Mesenchymal stem cell (in vitro differentiated cells and primary cell): ENCODE results near the gene AFG1L.

Experiments
- DNase-seq: peaks from one replicate; pipeline ENCODE4 v3.0.0-alpha.2; 2013
- H2AFZ ChIP-seq: one replicate; pipeline ENCODE4 v1.6.1; 2013; ENCODE audit warnings: low read depth, mild to moderate bottlenecking, control low read depth, inconsistent platforms, low read length, moderate library complexity
- H2AK5ac ChIP-seq: 2 replicates; pipeline ENCODE4 v1.6.1; 2013; ENCODE audit warnings: low read length, moderate library complexity, mild to moderate bottlenecking, inconsistent platforms; ENCODE audit not compliant: severe bottlenecking
- H2BK120ac ChIP-seq: one replicate; pipeline ENCODE4 v1.6.1; 2013; ENCODE audit warnings: low read depth, mild to moderate bottlenecking, inconsistent platforms, low read length, moderate library complexity
- H2BK12ac ChIP-seq, 2 experiments: one replicate each; pipeline ENCODE4 v1.6.1; 2013; ENCODE audit warnings: inconsistent platforms in 2 of 2, low read length in 2 of 2, mild to moderate bottlenecking in 2 of 2, moderate library complexity in 2 of 2, control low read depth in 1 of 2
- H2BK15ac ChIP-seq: one replicate; pipeline ENCODE4 v1.6.1; 2013; ENCODE audit warnings: mild to moderate bottlenecking, low read depth, inconsistent platforms; ENCODE audit not compliant: poor library complexity, severe bottlenecking
- H2BK5ac ChIP-seq: 2 replicates; pipeline ENCODE4 v1.6.1; 2013; ENCODE audit warnings: low read depth, mild to moderate bottlenecking, low read length, control low read depth, inconsistent platforms; ENCODE audit not compliant: poor library complexity, severe bottlenecking
- H3K14ac ChIP-seq, 2 experiments: one replicate each; pipeline ENCODE4 v1.6.1; 2013; ENCODE audit warnings: inconsistent platforms in 2 of 2, low read length in 2 of 2, control low read depth in 1 of 2, mild to moderate bottlenecking in 1 of 2, moderate library complexity in 1 of 2
- H3K18ac ChIP-seq, 2 experiments: one replicate each; pipeline ENCODE4 v1.6.1; 2013; ENCODE audit warnings: inconsistent platforms in 2 of 2, low read length in 2 of 2, control low read depth in 1 of 2, low read depth in 1 of 2, mild to moderate bottlenecking in 1 of 2
- H3K23ac ChIP-seq, 2 experiments: one replicate each; pipeline ENCODE4 v1.6.1; 2013; ENCODE audit warnings: inconsistent platforms in 2 of 2, low read length in 2 of 2, mild to moderate bottlenecking in 2 of 2, moderate library complexity in 2 of 2, control low read depth in 1 of 2
- H3K27ac ChIP-seq: 2 replicates; pipeline ENCODE4 v1.5.1; 2013; ENCODE audit warnings: mild to moderate bottlenecking, moderate library complexity, low read length, control low read depth, inconsistent platforms; ENCODE audit not compliant: poor library complexity, severe bottlenecking
- H3K27me3 ChIP-seq, 2 experiments: 2 replicates each; pipeline versions ENCODE4 v1.6.1 to v1.7.0; 2013; ENCODE audit warnings: low read length in 2 of 2, mild to moderate bottlenecking in 2 of 2, moderate library complexity in 2 of 2, control low read depth in 1 of 2, inconsistent platforms in 1 of 2; ENCODE audit not compliant: control insufficient read depth in 1 of 2, insufficient read depth in 1 of 2
- H3K36me3 ChIP-seq, 2 experiments: 2 replicates each; pipeline versions ENCODE4 v1.6.1 to v1.7.0; 2013; ENCODE audit warnings: low read length in 2 of 2, control low read depth in 1 of 2, inconsistent platforms in 1 of 2, low read depth in 1 of 2, mild to moderate bottlenecking in 1 of 2; ENCODE audit not compliant: insufficient read depth in 2 of 2, control insufficient read depth in 1 of 2
- H3K4ac ChIP-seq, 2 experiments: one replicate each; pipeline ENCODE4 v1.6.1; 2013; ENCODE audit warnings: inconsistent platforms in 2 of 2, low read length in 2 of 2, mild to moderate bottlenecking in 2 of 2, moderate library complexity in 2 of 2, control low read depth in 1 of 2, low read depth in 1 of 2
- H3K4me1 ChIP-seq: 2 replicates; pipeline ENCODE4 v1.6.1; 2013; ENCODE audit warnings: low read depth, low read length, control low read depth; ENCODE audit not compliant: control insufficient read depth, insufficient read depth
- H3K4me2 ChIP-seq: 2 replicates; pipeline ENCODE4 v1.6.1; 2013; ENCODE audit warnings: low read length, mild to moderate bottlenecking, inconsistent platforms; ENCODE audit not compliant: poor library complexity, severe bottlenecking
- H3K4me3 ChIP-seq, 2 experiments: 2 replicates each; pipeline versions ENCODE4 v1.5.1 to v1.7.0; 2013; ENCODE audit warnings: low read length in 2 of 2, mild to moderate bottlenecking in 2 of 2, control low read depth in 1 of 2, low read depth in 1 of 2; ENCODE audit not compliant: insufficient read depth in 1 of 2
- H3K79me1 ChIP-seq: replicated peaks from 2 replicates; pipeline ENCODE4 v1.6.1; 2013; ENCODE audit warnings: mild to moderate bottlenecking, control low read depth, low read length, inconsistent platforms; ENCODE audit not compliant: poor library complexity, severe bottlenecking
- H3K9ac ChIP-seq: 2 replicates; pipeline ENCODE4 v1.7.0; 2013; ENCODE audit warnings: mild to moderate bottlenecking, low read length, moderate library complexity
- H3K9me3 ChIP-seq: 2 replicates; pipeline ENCODE4 v1.7.0; 2013; ENCODE audit warnings: mild to moderate bottlenecking, low read length; ENCODE audit not compliant: control insufficient read depth
- H4K8ac ChIP-seq: one replicate; pipeline ENCODE4 v1.6.1; 2013; ENCODE audit warnings: inconsistent platforms, mild to moderate bottlenecking, low read length, moderate library complexity
- H4K91ac ChIP-seq: one replicate; pipeline ENCODE4 v1.6.1; 2013; ENCODE audit warnings: mild to moderate bottlenecking, low read length, inconsistent platforms
- WGBS: methylation state at CpG from one replicate; pipeline ENCODE4 v1.1.7; 2013; ENCODE audit warnings: mixed read lengths; 5-methylcytosine and 5-hydroxymethylcytosine counted together

Gene AFG1L

DNA sequence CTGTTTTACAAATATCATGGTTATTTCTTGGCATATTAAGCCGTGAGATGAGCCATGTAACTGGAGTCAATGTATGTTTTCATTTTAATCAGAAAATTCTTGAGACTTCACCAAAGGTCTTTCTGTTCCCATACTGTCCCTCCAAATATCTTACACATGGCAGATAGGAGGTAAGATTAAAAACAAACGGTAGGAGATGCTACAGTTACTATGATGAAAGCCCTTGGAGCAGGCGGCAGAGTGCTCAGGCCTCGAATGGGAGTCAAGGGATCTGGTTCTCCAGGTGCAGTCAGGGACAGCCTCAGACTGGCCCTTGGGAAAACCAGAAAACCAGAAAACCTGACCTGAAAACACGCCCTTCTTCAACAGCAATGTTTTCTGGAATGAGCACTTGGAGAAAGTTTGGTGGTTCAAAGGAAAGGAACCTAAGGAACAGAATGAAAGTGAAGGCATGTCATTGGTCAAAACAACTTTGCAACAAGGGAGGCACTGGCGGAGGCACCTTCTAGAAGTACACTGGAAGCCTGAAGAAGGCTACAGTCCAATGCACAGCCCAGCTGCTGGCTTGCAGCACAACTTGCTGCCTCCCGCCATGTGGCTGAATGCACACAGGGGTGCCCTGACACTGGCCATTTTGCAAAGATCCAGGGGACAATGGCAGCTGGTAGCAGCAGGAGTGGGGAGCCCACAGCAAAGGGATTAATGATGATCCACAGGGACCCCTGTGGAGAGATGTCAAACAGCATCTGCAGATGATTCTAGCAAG lies 248.5 kb downstream of the AFG1L start:
- Histone ChIP-seq H3K23ac (no peak overlapping the region), H3K9ac (no peak overlapping the region), H4K91ac (no peak overlapping the region), H3K18ac (no peak overlapping the region), H2AFZ (no peak overlapping the region), H3K4me2 (no peak overlapping the region), H3K36me3 (no peaks in the 10 kb centered on the region), H3K4me3 (no peak overlapping the region), H2BK12ac (no peak overlapping the region), H3K4ac (no peak overlapping the region), H2BK5ac (no peak overlapping the region), H3K79me1 (no peaks in the 10 kb centered on the region), H3K4me1 (no peaks in the 10 kb centered on the region), H2AK5ac (no peak overlapping the region), H3K9me3 (peaks cover 5% of the 10 kb centered on the region), H3K27ac (no peak overlapping the region), H2BK120ac (no peak overlapping the region), H3K14ac (no peak overlapping the region), H3K27me3 (no peaks in the 10 kb centered on the region), H2BK15ac (no peak overlapping the region), H4K8ac (no peak overlapping the region)
- WGBS = 87% methylated on average over 6 of the region's 7 CpGs
- DNase-seq = no peak

DNA sequence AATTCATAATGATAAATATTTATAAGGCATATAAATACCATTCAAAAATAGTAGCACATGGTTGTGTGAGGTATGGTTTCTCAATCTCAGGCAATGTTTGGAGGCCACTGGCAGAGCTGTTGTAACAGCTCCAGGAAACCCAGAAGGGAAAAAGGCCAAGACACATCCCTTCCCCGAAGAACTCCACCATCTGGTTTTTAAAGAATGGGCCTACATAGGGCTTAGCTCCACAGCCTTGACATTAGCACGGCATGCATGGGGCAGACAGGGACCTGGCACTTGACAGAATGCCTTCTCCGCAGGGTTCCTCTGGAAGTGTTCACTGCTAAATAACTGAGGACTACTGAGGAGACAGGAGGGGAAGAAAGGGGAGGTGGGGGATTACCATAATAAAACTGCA lies 249.8 kb downstream of the AFG1L start:
- 84% methylated on average over 3 of the region's 3 CpGs for WGBS
- no peak overlapping the region for H3K18ac ChIP-seq
- H4K8ac ChIP-seq = no peak overlapping the region
- no peak overlapping the region for H2AFZ ChIP-seq
- H2BK120ac ChIP-seq = no peak overlapping the region
- no peak overlapping the region for H3K14ac ChIP-seq
- H2AK5ac ChIP-seq = no peak overlapping the region
- peaks cover 5% of the 10 kb centered on the region for H3K9me3 ChIP-seq
- no peaks in the 10 kb centered on the region for H3K79me1 ChIP-seq
- no peak for DNase-seq
- no peak overlapping the region for H3K4ac ChIP-seq
- no peak overlapping the region for H3K9ac ChIP-seq
- no peaks in the 10 kb centered on the region for H3K27me3 ChIP-seq
- H3K23ac ChIP-seq = no peak overlapping the region
- no peak overlapping the region for H3K4me2 ChIP-seq
- no peak overlapping the region for H2BK15ac ChIP-seq
- no peak overlapping the region for H2BK12ac ChIP-seq
- no peaks in the 10 kb centered on the region for H3K4me1 ChIP-seq
- no peaks in the 10 kb centered on the region for H3K36me3 ChIP-seq
- no peak overlapping the region for H3K27ac ChIP-seq
- H4K91ac ChIP-seq = no peak overlapping the region
- no peak overlapping the region for H3K4me3 ChIP-seq
- no peak overlapping the region for H2BK5ac ChIP-seq

DNA sequence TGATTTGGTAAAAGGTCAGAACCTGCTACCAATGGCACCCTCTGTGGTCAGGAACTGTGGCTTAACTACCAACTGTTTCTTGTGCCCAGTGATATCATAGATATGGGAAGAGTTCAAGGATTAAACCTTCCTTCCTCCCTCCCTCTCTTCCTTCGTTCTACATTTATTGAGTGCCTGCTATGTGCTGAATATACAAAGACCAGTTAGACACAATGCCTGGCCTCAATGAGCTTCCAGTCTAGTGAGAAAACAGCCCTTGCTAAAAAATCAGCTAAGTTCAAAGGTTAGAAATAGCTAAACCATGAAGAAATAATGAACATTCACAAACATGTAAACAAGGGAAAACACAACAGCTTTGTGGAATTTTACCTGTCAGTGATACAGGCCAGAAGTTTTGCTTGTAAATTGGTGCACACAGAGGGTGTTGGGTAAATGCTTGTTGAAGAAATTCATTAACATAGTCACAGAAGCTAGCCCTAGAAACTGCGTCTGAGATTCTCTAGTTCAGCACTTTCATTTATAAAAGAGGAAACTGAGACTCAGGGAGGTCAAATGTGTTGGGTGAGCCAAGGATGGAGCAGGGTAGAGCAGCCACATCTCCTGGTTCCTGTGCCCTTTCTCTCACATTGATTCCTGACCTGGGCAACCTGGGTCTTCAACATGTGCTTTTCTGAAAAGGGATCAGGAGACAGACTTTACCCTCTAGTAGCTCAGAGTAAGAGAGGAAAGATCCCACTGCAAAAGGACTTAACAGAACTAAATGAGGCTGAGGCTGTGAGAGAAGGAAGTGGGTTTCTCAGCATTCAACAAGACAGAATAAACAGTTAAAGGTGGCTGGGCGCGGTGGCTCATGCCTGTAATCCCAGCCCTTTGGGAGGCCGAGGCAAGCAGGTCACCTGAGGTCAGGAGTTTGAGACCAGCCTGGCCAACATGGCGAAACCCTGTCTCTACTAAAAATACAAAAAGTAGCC lies 251.5 kb downstream of the AFG1L start:
- no peak overlapping the region for H2BK15ac ChIP-seq
- no peak overlapping the region for H4K8ac ChIP-seq
- no peaks in the 10 kb centered on the region for H3K79me1 ChIP-seq
- no peak for DNase-seq
- no peak overlapping the region for H3K4me3 ChIP-seq
- H3K9ac ChIP-seq = no peak overlapping the region
- H3K9me3 ChIP-seq = no peaks in the 10 kb centered on the region
- no peak overlapping the region for H3K23ac ChIP-seq
- H3K27ac ChIP-seq = no peak overlapping the region
- no peak overlapping the region for H2BK120ac ChIP-seq
- H3K4me1 ChIP-seq = no peaks in the 10 kb centered on the region
- no peak overlapping the region for H3K18ac ChIP-seq
- no peak overlapping the region for H2BK5ac ChIP-seq
- no peak overlapping the region for H2BK12ac ChIP-seq
- H2AK5ac ChIP-seq = no peak overlapping the region
- no peak overlapping the region for H3K4me2 ChIP-seq
- no peak overlapping the region for H3K4ac ChIP-seq
- H4K91ac ChIP-seq = no peak overlapping the region
- no peak overlapping the region for H2AFZ ChIP-seq
- no peak overlapping the region for H3K14ac ChIP-seq
- 93% methylated on average over 5 of the region's 6 CpGs for WGBS
- no peaks in the 10 kb centered on the region for H3K36me3 ChIP-seq
- no peaks in the 10 kb centered on the region for H3K27me3 ChIP-seq

DNA sequence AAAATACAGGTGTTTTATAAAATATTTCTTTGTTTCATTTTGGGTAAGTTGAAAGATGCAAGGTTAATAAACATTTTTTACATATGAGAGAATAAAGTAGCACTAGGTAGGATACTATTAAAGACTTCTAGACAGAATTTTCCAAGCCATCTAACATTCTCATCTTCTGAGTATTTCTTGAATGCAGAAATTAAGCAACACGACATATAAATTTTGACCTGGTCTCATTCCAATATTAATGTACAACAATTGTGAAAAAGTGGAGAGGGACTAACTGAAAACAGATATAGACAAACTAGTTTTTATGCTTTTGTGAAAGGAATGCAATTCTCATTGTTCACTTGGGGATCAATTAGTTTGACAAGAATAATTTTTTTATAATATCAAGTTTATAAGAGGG lies 254.4 kb downstream of the AFG1L start:
- Histone ChIP-seq H3K18ac (no peak overlapping the region), H4K91ac (no peak overlapping the region), H3K4me1 (no peaks in the 10 kb centered on the region), H2BK120ac (no peak overlapping the region), H3K27ac (no peak overlapping the region), H4K8ac (no peak overlapping the region), H2BK12ac (no peak overlapping the region), H3K4me2 (no peak overlapping the region), H2BK15ac (no peak overlapping the region), H2BK5ac (no peak overlapping the region), H3K9ac (no peak overlapping the region), H3K27me3 (no peaks in the 10 kb centered on the region), H3K36me3 (no peaks in the 10 kb centered on the region), H3K4me3 (no peak overlapping the region), H3K4ac (no peak overlapping the region), H3K23ac (no peak overlapping the region), H3K79me1 (no peaks in the 10 kb centered on the region), H2AK5ac (no peak overlapping the region), H3K14ac (no peak overlapping the region), H2AFZ (no peak overlapping the region), H3K9me3 (no peaks in the 10 kb centered on the region)
- 80% methylated on average over 1 of the region's 1 CpG for WGBS
- DNase-seq = no peak
